Measurements from ENCODE around the gene GRIK4.

The GRIK4 gene

DNA sequence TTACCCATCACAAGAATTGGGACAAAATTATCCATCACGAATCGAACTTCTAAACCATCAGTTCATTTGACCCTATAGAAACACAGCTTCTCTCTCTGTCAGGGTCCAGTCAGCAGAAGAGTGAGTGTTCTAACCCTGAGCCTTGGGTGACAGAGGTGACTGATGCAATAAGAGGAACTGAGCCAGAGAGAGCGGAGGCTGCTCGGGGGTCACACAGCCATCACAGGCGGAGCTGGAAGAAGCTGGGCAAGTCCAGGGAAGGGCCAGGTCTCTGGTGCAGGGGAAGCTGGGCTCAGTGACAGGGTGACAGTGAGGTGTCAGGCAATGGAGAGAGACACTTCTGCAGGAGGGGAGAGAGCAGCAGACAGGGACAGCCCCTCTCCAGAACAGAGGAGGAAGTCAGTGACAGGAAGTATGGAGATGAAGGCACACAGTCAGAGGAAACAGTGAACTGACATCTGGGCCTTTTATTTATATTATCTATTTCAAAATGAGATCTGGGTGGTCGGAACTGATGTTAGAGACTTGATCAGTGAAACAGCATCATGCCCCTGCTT, 328.4 kb downstream of the GRIK4 start:
- TF ChIP-seq, protein P1, sequence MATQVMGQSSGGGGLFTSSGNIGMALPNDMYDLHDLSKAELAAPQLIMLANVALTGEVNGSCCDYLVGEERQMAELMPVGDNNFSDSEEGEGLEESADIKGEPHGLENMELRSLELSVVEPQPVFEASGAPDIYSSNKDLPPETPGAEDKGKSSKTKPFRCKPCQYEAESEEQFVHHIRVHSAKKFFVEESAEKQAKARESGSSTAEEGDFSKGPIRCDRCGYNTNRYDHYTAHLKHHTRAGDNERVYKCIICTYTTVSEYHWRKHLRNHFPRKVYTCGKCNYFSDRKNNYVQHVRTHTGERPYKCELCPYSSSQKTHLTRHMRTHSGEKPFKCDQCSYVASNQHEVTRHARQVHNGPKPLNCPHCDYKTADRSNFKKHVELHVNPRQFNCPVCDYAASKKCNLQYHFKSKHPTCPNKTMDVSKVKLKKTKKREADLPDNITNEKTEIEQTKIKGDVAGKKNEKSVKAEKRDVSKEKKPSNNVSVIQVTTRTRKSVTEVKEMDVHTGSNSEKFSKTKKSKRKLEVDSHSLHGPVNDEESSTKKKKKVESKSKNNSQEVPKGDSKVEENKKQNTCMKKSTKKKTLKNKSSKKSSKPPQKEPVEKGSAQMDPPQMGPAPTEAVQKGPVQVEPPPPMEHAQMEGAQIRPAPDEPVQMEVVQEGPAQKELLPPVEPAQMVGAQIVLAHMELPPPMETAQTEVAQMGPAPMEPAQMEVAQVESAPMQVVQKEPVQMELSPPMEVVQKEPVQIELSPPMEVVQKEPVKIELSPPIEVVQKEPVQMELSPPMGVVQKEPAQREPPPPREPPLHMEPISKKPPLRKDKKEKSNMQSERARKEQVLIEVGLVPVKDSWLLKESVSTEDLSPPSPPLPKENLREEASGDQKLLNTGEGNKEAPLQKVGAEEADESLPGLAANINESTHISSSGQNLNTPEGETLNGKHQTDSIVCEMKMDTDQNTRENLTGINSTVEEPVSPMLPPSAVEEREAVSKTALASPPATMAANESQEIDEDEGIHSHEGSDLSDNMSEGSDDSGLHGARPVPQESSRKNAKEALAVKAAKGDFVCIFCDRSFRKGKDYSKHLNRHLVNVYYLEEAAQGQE (IDR thresholded peaks at IDR 0.05; ENCODE audit: insufficient read depth in 1 of 2, low read depth in 2 of 2, low read length in 2 of 2), result no peak
- TF ChIP-seq TAF1 (IDR thresholded peaks at IDR 0.05; ENCODE audit: borderline replicate concordance, insufficient read depth, low read length), result no peak
- TF ChIP-seq POLR2AphosphoS5 (IDR thresholded peaks at IDR 0.05; ENCODE audit: low read depth, low read length), result no peak
- no peak for TF ChIP-seq SIN3A (IDR thresholded peaks at IDR 0.05; ENCODE audit: borderline replicate concordance, insufficient read depth, low read length)
- TF ChIP-seq FOXP2 (optimal IDR thresholded peaks at IDR 0.05; ENCODE audit: borderline replicate concordance, extremely low read depth, extremely low read length, insufficient read depth), result no peak

DNA sequence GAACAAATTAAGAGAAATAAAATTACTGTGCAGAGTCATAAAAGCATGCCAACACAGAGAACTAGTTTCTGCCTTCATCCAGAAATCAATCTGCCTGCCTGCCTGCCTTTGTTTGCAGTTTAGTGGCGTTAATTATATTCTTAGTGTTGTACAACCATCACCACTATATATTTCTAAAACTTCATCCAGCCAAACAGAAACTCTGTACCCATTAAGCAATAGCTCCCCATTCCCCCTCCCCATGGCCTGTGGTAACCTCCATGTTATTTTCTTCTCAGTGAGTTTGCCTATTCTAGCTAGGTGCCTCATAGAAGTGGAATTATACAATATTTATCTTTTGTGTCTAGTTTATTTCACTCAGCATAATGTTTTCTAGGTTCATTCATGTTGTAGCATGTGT, 329.1 kb downstream of the GRIK4 start:
- TF ChIP-seq, protein P1 (IDR thresholded peaks at IDR 0.05; ENCODE audit: insufficient read depth in 1 of 2, low read depth in 2 of 2, low read length in 2 of 2), result no peak

DNA sequence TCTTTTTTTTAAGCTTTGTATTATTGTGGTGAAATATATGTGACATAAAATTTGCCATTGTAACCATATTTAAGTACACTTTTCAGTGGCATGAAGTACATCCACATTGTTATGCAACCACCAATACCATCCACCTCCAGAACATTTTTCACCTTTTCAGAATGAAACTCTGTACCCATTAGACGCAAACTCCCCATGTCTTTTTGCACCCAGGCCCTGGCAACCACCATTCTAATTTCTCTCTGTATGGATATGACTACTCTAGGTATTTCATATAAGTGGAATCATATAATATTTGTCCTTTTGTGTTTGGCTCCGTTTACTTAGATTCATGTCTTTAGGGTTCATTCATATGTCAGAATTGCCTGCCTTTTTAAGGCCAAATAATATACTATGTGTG, 329.5 kb downstream of the GRIK4 start:
- no peak for TF ChIP-seq TAF1 (IDR thresholded peaks at IDR 0.05; ENCODE audit: borderline replicate concordance, insufficient read depth, low read length)
- TF ChIP-seq, protein P1 (IDR thresholded peaks at IDR 0.05; ENCODE audit: insufficient read depth in 1 of 2, low read depth in 2 of 2, low read length in 2 of 2), result no peak
- no peak for TF ChIP-seq POLR2AphosphoS5 (IDR thresholded peaks at IDR 0.05; ENCODE audit: low read depth, low read length)
- no peak for TF ChIP-seq FOXP2 (optimal IDR thresholded peaks at IDR 0.05; ENCODE audit: borderline replicate concordance, extremely low read depth, extremely low read length, insufficient read depth)
- TF ChIP-seq SIN3A (IDR thresholded peaks at IDR 0.05; ENCODE audit: borderline replicate concordance, insufficient read depth, low read length), result no peak

DNA sequence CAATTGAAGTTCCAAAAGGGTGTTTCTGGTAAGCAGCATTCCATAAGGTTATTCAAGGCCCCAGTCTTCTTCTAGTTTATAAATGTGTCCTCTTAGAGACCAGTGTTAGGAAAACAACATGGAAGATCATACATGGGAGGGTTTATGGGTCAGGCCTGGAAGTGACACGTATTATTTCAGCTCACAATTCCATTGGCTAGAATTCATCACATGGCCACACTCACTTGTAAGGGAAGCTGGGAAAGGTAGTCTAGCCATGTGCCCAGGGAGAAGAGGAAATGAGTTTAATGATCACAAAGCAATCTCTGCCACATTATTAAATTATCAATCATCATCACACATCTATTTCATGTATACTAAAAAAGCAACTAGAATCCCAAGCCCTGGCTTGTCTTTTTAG, 330.6 kb downstream of the GRIK4 start:
- TF ChIP-seq, protein P1 (IDR thresholded peaks at IDR 0.05; ENCODE audit: insufficient read depth in 1 of 2, low read depth in 2 of 2, low read length in 2 of 2), result no peak
- no peak for TF ChIP-seq POLR2AphosphoS5 (IDR thresholded peaks at IDR 0.05; ENCODE audit: low read depth, low read length)
- no peak for TF ChIP-seq FOXP2 (optimal IDR thresholded peaks at IDR 0.05; ENCODE audit: borderline replicate concordance, extremely low read depth, extremely low read length, insufficient read depth)
- no peak for TF ChIP-seq TAF1 (IDR thresholded peaks at IDR 0.05; ENCODE audit: borderline replicate concordance, insufficient read depth, low read length)
- TF ChIP-seq SIN3A (IDR thresholded peaks at IDR 0.05; ENCODE audit: borderline replicate concordance, insufficient read depth, low read length), result no peak

DNA sequence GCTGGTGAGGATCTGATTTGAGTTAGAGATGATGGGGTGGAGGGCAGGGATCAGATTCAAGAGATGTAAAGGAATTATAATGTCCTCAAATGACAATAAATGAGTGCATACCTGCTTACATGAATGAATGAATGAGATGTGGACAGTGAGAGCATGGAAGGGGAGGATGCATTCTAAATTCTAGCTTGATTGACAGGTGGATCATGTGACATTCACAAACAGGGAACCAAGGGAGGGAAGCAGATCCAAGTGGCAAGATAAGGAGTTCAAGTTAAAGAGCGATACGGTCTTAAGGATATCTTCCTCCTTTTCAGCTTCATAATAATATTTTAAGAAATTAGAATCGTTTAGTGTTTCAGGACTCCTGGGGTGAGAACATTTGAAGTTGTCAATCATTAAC, 341.9 kb downstream of the GRIK4 start:
- TF ChIP-seq, protein P1 (IDR thresholded peaks at IDR 0.05; ENCODE audit: insufficient read depth in 1 of 2, low read depth in 2 of 2, low read length in 2 of 2), result no peak
- TF ChIP-seq POLR2AphosphoS5 (IDR thresholded peaks at IDR 0.05; ENCODE audit: low read depth, low read length), result no peak
- TF ChIP-seq SIN3A (IDR thresholded peaks at IDR 0.05; ENCODE audit: borderline replicate concordance, insufficient read depth, low read length), result no peak
- TF ChIP-seq FOXP2 (optimal IDR thresholded peaks at IDR 0.05; ENCODE audit: borderline replicate concordance, extremely low read depth, extremely low read length, insufficient read depth), result no peak
- TF ChIP-seq TAF1 (IDR thresholded peaks at IDR 0.05; ENCODE audit: borderline replicate concordance, insufficient read depth, low read length), result no peak

Data from PFSK-1 (cell line).